HL-60 (cell line): ENCODE results near the gene EPC1.
"Not testable (repeated sequence)": the region's sequence is repeated elsewhere in the genome, so short reads cannot be mapped to it uniquely, and the experiment has no call there.

Experiments used
- DNase-seq, 2 experiments: peaks; one replicate each; pipeline ENCODE4 v3.0.0-alpha.2; 2010 to 2020; ENCODE audit warnings: low read depth in 1 of 2, low spot score in 1 of 2
- H3K27ac ChIP-seq: fragments of 250-450 bp; sonication (Bioruptor Pico); replicated peaks from 2 replicates; pipeline ENCODE4 v1.5.1; 2020; ENCODE audit warnings: mild to moderate bottlenecking, moderate library complexity
- H3K27me3 ChIP-seq: fragments of 250-450 bp; sonication (Bioruptor Pico); 2 replicates; pipeline ENCODE4 v1.5.1; 2021; ENCODE audit warnings: mild to moderate bottlenecking, moderate library complexity; ENCODE audit not compliant: insufficient read depth, poor library complexity, severe bottlenecking
- H3K4me3 ChIP-seq: replicated peaks from 2 replicates; pipeline ENCODE4 v1.5.1; 2011; ENCODE audit warnings: mild to moderate bottlenecking, control low read depth, low read length; ENCODE audit not compliant: insufficient read depth
- GABPA ChIP-seq: IDR thresholded peaks from 2 replicates; pipeline ENCODE4 v1.6.1; 2012; ENCODE audit warnings: low read depth
- POLR2AphosphoS5 ChIP-seq: IDR thresholded peaks from 2 replicates; pipeline ENCODE4 v1.6.1; 2012; ENCODE audit warnings: low read depth
- REST ChIP-seq: IDR thresholded peaks from 2 replicates; pipeline ENCODE4 v1.6.1; 2012; ENCODE audit warnings: low read depth; ENCODE audit not compliant: insufficient replicate concordance
- SPI1 ChIP-seq: IDR thresholded peaks from 2 replicates; pipeline ENCODE4 v1.6.1; 2012; ENCODE audit warnings: low read depth, mild to moderate bottlenecking, borderline replicate concordance
- TF ChIP-seq, protein P1 (sequence below): IDR thresholded peaks from one replicate; pipeline ENCODE4 v1.5.1; 2011; ENCODE audit warnings: low read length, control low read depth, inconsistent platforms; ENCODE audit not compliant: insufficient read depth

The EPC1 gene

DNA sequence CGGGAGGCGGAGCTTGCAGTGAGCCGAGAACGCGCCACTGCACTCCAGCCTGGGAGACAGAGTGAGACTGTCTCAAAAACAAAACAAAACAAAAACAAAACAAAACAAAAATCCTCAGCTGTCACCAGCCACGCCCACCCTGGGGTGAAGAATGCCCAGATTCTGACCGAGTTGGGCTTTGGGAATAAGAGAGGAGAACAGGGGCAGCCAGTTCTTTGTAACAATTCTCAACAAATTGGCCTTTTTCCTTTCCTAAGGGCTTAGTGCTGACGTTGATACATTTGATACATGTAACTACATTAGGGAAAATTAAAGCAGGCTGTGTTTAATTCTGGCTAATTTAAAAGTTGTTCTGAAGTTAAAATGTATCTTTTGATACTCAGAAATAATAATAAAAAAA lies 121.0 kb downstream of the EPC1 start:
- H3K27ac ChIP-seq: no peak overlapping the region
- H3K27me3 ChIP-seq: no peaks in the 10 kb centered on the region
- H3K4me3 ChIP-seq: no peak overlapping the region
- TF ChIP-seq SPI1 (no peak), POLR2AphosphoS5 (no peak), REST (no peak), GABPA (no peak)
- TF ChIP-seq, protein P1, sequence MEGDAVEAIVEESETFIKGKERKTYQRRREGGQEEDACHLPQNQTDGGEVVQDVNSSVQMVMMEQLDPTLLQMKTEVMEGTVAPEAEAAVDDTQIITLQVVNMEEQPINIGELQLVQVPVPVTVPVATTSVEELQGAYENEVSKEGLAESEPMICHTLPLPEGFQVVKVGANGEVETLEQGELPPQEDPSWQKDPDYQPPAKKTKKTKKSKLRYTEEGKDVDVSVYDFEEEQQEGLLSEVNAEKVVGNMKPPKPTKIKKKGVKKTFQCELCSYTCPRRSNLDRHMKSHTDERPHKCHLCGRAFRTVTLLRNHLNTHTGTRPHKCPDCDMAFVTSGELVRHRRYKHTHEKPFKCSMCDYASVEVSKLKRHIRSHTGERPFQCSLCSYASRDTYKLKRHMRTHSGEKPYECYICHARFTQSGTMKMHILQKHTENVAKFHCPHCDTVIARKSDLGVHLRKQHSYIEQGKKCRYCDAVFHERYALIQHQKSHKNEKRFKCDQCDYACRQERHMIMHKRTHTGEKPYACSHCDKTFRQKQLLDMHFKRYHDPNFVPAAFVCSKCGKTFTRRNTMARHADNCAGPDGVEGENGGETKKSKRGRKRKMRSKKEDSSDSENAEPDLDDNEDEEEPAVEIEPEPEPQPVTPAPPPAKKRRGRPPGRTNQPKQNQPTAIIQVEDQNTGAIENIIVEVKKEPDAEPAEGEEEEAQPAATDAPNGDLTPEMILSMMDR: no peak
- no peak for DNase-seq

GRCh38 chr10:32222376-32222775 lies 124.6 kb downstream of the EPC1 start:
- H3K4me3 ChIP-seq, H3K27ac ChIP-seq, DNase-seq, H3K27me3 ChIP-seq: not testable (repeated sequence)

GRCh38 chr10:32219156-32219555 lies 127.8 kb downstream of the EPC1 start:
- not testable (repeated sequence) for DNase-seq, H3K27me3 ChIP-seq, H3K4me3 ChIP-seq, H3K27ac ChIP-seq

- DNase-seq, H3K4me3 ChIP-seq, H3K27ac ChIP-seq, H3K27me3 ChIP-seq: not testable (repeated sequence)
Observed at GRCh38 chr10:32218206-32219044, 128.5 kb downstream of the EPC1 start.
